Endothelial cell of umbilical vein (primary cell): Measurements from ENCODE around the gene RTN4. TPM values are rescaled to one million over a fixed set of nuclear protein-coding genes. Genes with fewer than 3 reads are reported as not detected.

Experiments used
- BruUV-seq: library from RNA; stranded (reverse); fragments of 400-500 nt; replicated peaks from 2 replicates; lab custom pipeline; 2021; lab: Mats Ljungman, UMichigan
- CTCF ChIA-PET: fragments of 300-600, 350-600 bp; sonication (Branson Sonifier 250); formaldehyde crosslinking; loops from one replicate; lab custom pipeline; 2021; ENCODE audit warnings: antibody characterized with exemption, inconsistent platforms; lab: Charles Lee
- POLR2A ChIA-PET: fragments of 300-600, 350-600 bp; sonication (Branson Sonifier 250); formaldehyde crosslinking; loops from one replicate; lab custom pipeline; 2021; ENCODE audit warnings: antibody characterized with exemption, inconsistent platforms; lab: Charles Lee
- DNase-seq: peaks from one replicate; pipeline ENCODE4 v3.0.0-alpha.2; 2011; ENCODE audit warnings: low read depth, low spot score
- FAIRE-seq: peaks from 2 replicates; lab custom pipeline; 2011; peaks lifted over from hg19 to GRCh38; lab: Jason Lieb, UNC
- H2AFZ ChIP-seq: 2 replicates; pipeline ENCODE4 v1.6.0; 2012; ENCODE audit warnings: low read depth, low read length, control low read depth, inconsistent platforms
- H3K27ac ChIP-seq: 2 replicates; pipeline ENCODE4 v1.5.1; 2011; ENCODE audit warnings: low read depth, mild to moderate bottlenecking, control low read depth, low read length, moderate library complexity; ENCODE audit not compliant: insufficient read depth
- H3K27me3 ChIP-seq, 2 experiments: 2 replicates each; pipeline versions ENCODE4 v1.6.0 to v1.6.1; 2011; ENCODE audit warnings: low read length in 2 of 2, mixed read lengths in 1 of 2; ENCODE audit not compliant: control insufficient read depth in 2 of 2, insufficient read depth in 2 of 2
- H3K36me3 ChIP-seq, 2 experiments: 2 replicates in 1 of 2; 3 replicates in 1 of 2; pipeline ENCODE4 v1.5.1; 2011; ENCODE audit warnings: low read length in 2 of 2, mild to moderate bottlenecking in 1 of 2, moderate library complexity in 1 of 2; ENCODE audit not compliant: control insufficient read depth in 2 of 2, insufficient read depth in 2 of 2; ENCODE audit errors: extremely low read depth in 1 of 2
- H3K4me1 ChIP-seq: 3 replicates; pipeline ENCODE4 v1.5.1; 2011; ENCODE audit warnings: mild to moderate bottlenecking, low read length; ENCODE audit not compliant: control insufficient read depth, insufficient read depth; ENCODE audit errors: extremely low read depth
- H3K4me2 ChIP-seq: 2 replicates; pipeline ENCODE4 v1.6.1; 2011; ENCODE audit warnings: low read length, control low read depth, mixed read lengths; ENCODE audit not compliant: insufficient read depth
- H3K4me3 ChIP-seq, 3 experiments: fragments of 200-600 bp in 1 of 3; sonication (generic), shearing (Covaris generic) in 1 of 3; replicated peaks in 1 of 3; 2 replicates each; pipeline ENCODE4 v1.5.1; 2011 to 2016; ENCODE audit warnings: control low read depth in 3 of 3, low read length in 3 of 3, mild to moderate bottlenecking in 2 of 3, inconsistent platforms in 1 of 3, low read depth in 1 of 3, moderate library complexity in 1 of 3; ENCODE audit not compliant: insufficient read depth in 1 of 3
- H3K79me2 ChIP-seq: 2 replicates; pipeline ENCODE4 v1.6.0; 2012; ENCODE audit warnings: low read length, inconsistent platforms; ENCODE audit not compliant: control insufficient read depth, insufficient read depth
- H3K9ac ChIP-seq: replicated peaks from 2 replicates; pipeline ENCODE3; 2011; ENCODE audit warnings: low read length, control low read depth; ENCODE audit not compliant: insufficient read depth; ENCODE audit errors: extremely low read depth
- H3K9me1 ChIP-seq: replicated peaks from 3 replicates; pipeline ENCODE4 v1.6.0; 2011; ENCODE audit warnings: mild to moderate bottlenecking, low read length; ENCODE audit not compliant: control insufficient read depth, insufficient read depth; ENCODE audit errors: extremely low read depth
- H3K9me3 ChIP-seq: replicated peaks from 2 replicates; pipeline ENCODE4 v1.5.1; 2012; ENCODE audit warnings: low read length, inconsistent platforms; ENCODE audit not compliant: control insufficient read depth, insufficient read depth
- H4K20me1 ChIP-seq: replicated peaks from 2 replicates; pipeline ENCODE3; 2011; ENCODE audit warnings: mild to moderate bottlenecking, low read length; ENCODE audit not compliant: control insufficient read depth, insufficient read depth; ENCODE audit errors: extremely low read depth
- MAX ChIP-seq: IDR thresholded peaks from 2 replicates; pipeline ENCODE4 v1.6.1; 2011; ENCODE audit not compliant: insufficient read depth, insufficient read length
- MYC ChIP-seq: IDR thresholded peaks from one replicate; pipeline ENCODE4 v1.6.1; 2011; ENCODE audit warnings: mild to moderate bottlenecking, low read depth, low read length
- dilution Hi-C: fragments of 300-500 bp; cut with MboI; formaldehyde crosslinking; loops from one replicate; pipeline ENCODE4 v1.15.0; 2019; ENCODE audit warnings: low sequenced_read_pairs; ENCODE audit not compliant: extremely low pct_ligation_motif_present
- intact Hi-C: fragments of 100-400 bp; cut with micrococcal nuclease; formaldehyde crosslinking; loops from one replicate; pipeline ENCODE4 v1.10.0; 2022
- polyA plus RNA-seq, 4 experiments: library from polyadenylated mRNA; depleted of rRNA in 3 of 4; stranded (reverse) in 3 of 4; unstranded in 1 of 4; fragments of >200 nt; gene quantifications; 2 replicates each; pipeline versions ENCODE4 v1.2.1 to v1.2.3, GENCODE V29; 2011 to 2012; ENCODE audit warnings: missing spikeins in 1 of 4
- total RNA-seq: library from RNA; stranded (reverse); gene quantifications from 2 replicates; pipeline ENCODE4 v1.2.3, GENCODE V29; 2021

The RTN4 gene
- total and polyA plus RNA-seq, 2 donors (not counting 3 experiments of a cell fraction or from before 2014, with no cell fraction given), result 253 to 486 TPM

GRCh38 chr2:55030766-55031165 lies 19.5 kb downstream of the RTN4 start:
- no TSS peak for BruUV-seq
- Histone ChIP-seq H3K4me1 (peaks cover 6% of the 10 kb centered on the region), H3K9me3 (no peaks in the 10 kb centered on the region), H2AFZ (no peak overlapping the region), H3K27ac (no peak overlapping the region), H3K9ac (no peak overlapping the region), H3K79me2 (peaks cover 100% of the 10 kb centered on the region), H4K20me1 (peaks cover 70% of the 10 kb centered on the region), H3K4me2 (no peak overlapping the region), H3K36me3 (no peaks in the 10 kb centered on the region), H3K9me1 (no peaks in the 10 kb centered on the region), H3K27me3 (no peaks in the 10 kb centered on the region), H3K4me3 (no peak overlapping the region)
- ChIA-PET CTCF (interaction anchor here (1.3 to 1.6 kb wide), 2 partner anchors 9 to 18 kb away, joined by 3 to 4 read pairs; no protein-coding TSS in a partner anchor), POLR2A (interaction anchor here (1.4 kb wide), 1 partner anchor 20 kb away, joined by 3 read pairs; the partner anchor contains the start of gene RTN4)
- no peak for FAIRE-seq
- DNase-seq, result no peak
- dilution Hi-C loops (no loop called here), intact Hi-C loops (loop anchor here (1.0 kb wide), 1 partner anchor 10 kb away; no protein-coding TSS in a partner anchor)
- no peak for TF ChIP-seq MYC

GRCh38 chr2:55029098-55029497 lies 21.2 kb downstream of the RTN4 start:
- no peaks in the 10 kb centered on the region for H3K36me3 ChIP-seq
- no peak overlapping the region for H3K9ac ChIP-seq
- DNase-seq (no peak), FAIRE-seq (no peak)
- no peak overlapping the region for H3K4me3 ChIP-seq
- CTCF ChIA-PET, result interaction anchor here (1.4 to 1.6 kb wide), 2 partner anchors 8 to 139 kb away, joined by 4 to 8 read pairs; no protein-coding TSS in a partner anchor
- peaks cover 71% of the 10 kb centered on the region for H4K20me1 ChIP-seq
- H3K9me1 ChIP-seq, result no peaks in the 10 kb centered on the region
- no peaks in the 10 kb centered on the region for H3K9me3 ChIP-seq
- H3K4me1 ChIP-seq, result peaks cover 5% of the 10 kb centered on the region
- no peak overlapping the region for H2AFZ ChIP-seq
- POLR2A ChIA-PET, result interaction anchor here (1.4 kb wide), 1 partner anchor 21 kb away, joined by 3 read pairs; the partner anchor contains the start of gene RTN4
- peaks cover 100% of the 10 kb centered on the region for H3K79me2 ChIP-seq
- TF ChIP-seq MAX, result no peak
- dilution Hi-C loops, result no loop called here
- H3K27ac ChIP-seq, result no peak overlapping the region
- intact Hi-C loops, result no loop called here
- no TSS peak for BruUV-seq
- H3K4me2 ChIP-seq, result no peak overlapping the region
- no peaks in the 10 kb centered on the region for H3K27me3 ChIP-seq
